ENCODE measurements around the gene EPS8L2.
"Not testable (repeated sequence)": the region's sequence is repeated elsewhere in the genome, so short reads cannot be mapped to it uniquely, and the experiment has no call there.

Gene EPS8L2

DNA sequence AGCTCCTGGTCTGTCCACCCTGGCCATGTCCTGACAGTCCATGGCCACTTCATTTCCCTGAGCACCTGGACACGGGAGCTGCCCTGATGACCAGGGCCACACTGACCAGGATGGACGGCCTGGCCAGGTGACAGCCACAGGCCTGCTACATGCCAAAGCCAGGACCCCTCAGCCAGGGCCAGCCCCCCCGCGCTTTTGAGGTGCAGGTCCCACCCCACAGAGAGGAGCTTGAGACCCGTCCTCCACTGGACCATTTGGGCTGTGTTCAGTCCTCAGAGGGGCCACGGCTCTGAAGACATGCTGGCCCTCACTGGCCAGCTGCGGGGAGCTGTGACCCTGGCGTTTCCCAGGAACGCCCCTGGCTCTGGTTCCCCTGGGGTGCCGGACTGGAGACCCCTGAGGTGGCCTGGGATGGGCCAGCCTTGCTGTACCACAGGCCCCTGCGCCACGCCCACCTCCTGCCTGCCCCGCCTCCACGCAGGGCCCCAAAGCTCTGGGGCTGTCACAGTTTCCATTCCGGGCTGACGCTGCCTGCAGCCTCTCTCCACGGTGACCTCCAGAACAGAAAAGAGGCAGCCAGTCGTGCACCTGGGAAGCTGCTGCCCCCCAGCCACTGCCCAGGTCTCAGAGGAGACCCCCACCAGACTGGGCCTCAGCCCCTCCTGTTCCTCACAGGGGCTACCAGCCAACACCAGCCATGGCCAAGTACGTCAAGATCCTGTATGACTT lies 18.2 kb downstream of the EPS8L2 start:
- no peak for DNase-seq

DNA sequence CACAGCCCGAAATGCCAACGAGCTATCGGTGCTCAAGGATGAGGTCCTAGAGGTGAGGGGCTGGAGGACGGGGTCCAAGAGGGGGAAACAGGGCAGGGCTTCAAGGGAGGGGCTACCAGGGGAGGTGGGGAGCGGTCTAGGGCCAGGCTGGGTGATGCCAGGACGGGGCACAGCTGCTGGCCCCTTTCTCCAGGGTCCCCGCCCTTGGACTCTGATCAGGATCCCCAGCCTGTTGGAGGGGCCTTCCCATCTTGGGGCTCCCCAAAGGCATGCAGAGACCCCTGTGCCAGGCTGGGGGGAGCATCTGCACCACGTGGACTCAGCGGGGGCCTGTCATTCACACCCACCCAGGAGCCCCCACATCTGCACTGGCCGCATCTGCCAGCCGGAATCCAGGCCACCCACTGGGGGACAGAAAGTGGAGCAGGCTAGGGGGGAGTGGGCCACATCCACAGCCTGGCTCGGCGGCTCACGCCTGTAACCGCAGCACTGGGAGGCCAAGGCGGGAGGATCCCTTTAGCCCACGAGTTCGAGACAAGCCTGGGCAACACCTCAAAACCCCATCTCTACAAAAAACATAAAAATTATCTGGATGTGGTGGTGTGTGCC lies 18.9 kb downstream of the EPS8L2 start:
- DNase-seq, result no peak

DNA sequence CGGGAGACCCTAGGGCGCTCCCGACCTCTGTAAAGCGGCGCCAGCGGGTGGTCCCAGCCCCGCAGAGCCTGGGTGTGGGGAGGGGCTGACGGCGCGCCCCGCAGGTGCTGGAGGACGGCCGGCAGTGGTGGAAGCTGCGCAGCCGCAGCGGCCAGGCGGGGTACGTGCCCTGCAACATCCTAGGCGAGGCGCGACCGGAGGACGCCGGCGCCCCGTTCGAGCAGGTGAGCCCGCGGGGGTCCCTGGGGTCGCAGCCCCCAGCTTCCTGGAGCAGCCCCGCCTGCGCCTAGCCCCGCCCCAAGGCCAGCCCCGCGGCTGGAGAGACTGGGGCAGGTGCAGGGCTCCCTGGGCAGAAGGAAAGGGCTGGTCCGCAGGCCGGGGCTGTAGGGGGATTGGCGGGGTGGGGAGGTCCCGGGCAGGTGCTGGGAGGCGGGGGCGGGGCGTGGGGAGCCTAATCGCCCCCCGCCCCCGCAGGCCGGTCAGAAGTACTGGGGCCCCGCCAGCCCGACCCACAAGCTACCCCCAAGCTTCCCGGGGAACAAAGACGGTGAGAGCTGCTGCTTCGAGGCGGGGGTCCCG lies 19.7 kb downstream of the EPS8L2 start:
- DNase-seq, result no peak

DNA sequence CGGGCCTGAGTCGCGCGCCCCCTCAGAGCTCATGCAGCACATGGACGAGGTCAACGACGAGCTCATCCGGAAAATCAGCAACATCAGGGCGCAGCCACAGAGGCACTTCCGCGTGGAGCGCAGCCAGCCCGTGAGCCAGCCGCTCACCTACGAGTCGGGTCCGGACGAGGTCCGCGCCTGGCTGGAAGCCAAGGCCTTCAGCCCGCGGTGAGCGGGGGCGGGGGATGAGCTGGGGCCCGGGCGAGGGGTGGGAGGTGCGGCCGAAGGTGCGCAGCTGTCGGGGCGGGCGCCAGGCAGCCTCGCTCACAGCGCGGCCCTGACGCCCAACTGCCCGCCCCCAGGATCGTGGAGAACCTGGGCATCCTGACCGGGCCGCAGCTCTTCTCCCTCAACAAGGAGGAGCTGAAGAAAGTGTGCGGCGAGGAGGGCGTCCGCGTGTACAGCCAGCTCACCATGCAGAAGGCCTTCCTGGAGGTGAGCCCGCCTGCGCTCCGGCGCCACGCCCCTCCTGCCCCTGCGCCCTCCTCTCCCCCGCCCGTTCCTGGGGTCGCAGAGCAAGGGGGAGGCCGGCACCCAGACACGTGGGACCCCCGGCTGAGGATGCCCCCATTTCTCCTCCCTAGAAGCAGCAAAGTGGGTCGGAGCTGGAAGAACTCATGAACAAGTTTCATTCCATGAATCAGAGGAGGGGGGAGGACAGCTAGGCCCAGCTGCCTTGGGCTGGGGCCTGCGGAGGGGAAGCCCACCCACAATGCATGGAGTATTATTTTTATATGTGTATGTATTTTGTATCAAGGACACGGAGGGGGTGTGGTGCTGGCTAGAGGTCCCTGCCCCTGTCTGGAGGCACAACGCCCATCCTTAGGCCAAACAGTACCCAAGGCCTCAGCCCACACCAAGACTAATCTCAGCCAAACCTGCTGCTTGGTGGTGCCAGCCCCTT lies 20.5 kb downstream of the EPS8L2 start:
- DNase-seq, result no peak

DNA sequence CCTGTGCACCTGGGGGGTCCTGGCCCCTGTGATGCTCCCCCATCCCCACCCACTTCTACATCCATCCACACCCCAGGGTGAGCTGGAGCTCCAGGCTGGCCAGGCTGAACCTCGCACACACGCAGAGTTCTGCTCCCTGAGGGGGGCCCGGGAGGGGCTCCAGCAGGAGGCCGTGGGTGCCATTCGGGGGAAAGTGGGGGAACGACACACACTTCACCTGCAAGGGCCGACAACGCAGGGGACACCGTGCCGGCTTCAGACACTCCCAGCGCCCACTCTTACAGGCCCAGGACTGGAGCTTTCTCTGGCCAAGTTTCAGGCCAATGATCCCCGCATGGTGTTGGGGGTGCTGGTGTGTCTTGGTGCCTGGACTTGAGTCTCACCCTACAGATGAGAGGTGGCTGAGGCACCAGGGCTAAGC lies 21.3 kb downstream of the EPS8L2 start:
- DNase-seq, result no peak

DNA sequence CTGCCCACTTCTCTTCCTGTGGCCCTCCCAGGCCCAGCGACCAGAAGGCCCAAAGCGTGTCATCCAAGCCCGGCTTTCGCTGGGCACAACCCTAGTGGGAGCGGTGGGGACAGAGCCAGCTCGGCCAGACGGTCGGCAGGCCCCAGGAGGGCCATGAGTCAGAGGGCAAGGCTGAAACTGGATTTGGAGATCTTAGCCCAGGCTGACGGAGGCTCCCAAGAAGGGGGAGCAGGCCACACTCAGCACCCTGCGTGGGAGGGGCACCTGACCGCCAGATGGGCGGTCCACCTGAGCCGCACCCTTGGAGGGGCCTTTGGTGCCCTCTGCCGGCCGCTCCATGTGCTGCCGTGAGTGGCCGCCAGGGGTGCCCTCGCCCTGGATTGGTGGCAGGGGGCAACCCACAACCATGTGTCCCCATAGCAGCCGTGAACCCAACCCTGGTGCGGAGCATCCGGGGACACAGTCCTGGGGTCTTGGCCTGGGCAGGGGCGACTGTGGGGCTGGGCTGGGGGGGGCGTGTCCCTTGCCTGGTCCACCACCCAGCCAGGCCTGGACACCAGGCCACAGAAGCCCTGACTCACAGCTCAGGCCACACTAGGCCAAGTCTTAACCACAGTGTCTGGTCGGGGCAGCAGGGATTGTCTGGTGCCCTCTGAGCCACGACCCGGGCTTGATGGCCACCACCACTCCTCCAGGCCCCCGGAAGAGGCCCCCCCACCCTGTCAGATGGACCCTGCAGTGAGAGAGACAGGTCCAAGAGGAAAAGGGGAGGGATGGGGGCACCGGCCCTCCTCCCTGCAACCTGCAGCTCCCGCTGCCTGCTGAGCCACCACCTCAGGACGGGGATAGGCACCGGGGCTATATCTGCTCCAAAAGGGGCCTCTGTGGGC lies 22.1 kb downstream of the EPS8L2 start:
- DNase-seq, result peak in 47 of 56 donors; percentile 21 to 88 (median 60)

DNA sequence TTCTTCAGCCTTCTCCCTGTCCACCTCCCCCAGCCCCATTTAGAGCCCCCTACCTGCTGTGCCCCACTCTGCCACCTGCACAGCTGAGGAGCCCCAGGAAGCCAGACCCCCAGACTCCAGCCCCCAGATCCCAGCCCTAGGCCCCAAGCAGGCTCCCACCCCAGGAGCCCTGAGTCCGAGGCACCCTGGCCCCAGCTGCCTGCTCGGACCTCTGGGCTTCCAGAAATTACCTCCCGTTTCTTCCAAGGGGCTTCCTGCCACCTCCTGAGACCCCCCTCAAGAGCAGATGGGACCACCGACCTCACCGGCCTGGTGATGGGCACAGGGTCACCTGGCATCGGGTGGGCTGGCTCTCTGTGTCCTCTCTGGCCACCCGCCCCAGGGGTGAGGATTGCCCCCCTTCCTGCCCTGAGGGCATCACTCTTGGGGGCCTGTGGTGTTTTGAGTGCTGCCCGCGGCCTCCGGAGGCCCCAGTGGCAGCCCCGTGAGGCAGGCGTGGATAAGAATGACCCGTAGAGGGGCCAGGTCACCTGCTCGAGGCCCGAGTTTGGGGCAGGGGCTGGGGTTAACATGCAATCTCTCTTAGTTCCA lies 23.0 kb downstream of the EPS8L2 start:
- no peak for DNase-seq

DNA sequence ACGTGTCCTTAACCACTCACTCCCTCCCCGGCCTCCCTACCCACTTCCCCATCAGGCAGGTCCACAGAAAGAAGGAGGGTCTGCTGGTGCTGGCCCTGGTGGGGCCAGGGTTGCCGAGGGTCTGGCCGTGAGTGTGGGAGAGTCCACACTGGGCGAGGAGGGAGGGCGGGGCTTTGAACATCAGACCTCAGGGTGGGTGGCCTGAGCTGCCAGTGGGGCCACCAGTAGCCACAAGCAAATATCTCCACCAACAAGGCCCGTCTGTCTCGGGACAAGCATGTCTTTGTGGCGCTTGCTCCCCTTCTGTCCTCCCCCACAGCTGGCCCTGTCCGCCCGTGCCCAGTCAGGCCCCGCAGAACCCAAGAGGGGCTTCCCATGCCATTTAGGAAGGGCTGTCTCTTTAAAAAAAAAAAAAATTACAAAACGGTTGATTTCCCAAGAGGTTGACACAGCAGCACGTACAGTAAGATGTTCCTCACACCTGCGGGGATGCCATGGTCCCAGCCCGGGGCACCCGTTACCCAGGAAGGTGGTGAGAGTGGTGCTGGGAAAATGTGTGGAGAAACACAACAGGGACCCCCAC lies 23.6 kb downstream of the EPS8L2 start:
- DNase-seq, result peak in 54 of 56 donors; percentile 14 to 95 (median 80)

DNA sequence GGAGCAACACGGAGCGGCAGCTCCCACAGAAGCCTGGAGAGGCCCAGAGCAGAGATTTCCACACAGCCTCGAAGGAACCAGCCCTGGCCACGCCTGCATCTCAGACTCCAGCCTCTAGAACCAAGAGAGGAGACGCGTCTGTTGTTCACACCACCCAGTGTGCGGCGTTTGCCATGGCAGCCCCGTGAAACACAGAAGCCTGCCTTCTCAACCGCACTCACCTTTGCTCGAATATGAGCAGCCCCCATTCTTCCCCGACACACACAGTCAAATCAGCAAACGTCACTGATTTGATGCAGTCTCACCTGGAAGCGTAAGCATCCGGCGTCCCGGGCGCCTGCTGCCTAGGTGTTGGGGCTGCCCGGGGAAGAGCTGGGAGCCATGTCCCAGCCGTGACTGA lies 27.0 kb downstream of the EPS8L2 start:
- no peak for DNase-seq

DNA sequence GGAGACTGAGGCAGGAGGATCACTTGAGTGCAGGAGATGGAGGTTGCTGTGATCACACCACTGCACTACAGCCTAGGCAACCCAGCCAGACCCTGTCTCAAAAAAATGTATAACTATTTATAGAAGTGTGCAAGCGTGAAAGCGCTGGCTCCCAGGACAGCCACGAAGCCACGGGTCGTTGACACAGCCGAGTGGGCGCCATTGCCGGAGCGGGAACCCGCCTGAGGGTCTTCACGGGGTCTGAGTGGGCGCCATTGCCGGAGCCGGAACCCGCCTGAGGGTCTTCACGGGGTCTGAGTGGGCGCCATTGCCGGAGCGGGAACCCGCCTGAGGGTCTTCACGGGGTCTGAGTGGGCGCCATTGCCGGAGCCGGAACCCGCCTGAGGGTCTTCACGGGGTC lies 28.5 kb downstream of the EPS8L2 start:
- not testable (repeated sequence) for DNase-seq

DNA sequence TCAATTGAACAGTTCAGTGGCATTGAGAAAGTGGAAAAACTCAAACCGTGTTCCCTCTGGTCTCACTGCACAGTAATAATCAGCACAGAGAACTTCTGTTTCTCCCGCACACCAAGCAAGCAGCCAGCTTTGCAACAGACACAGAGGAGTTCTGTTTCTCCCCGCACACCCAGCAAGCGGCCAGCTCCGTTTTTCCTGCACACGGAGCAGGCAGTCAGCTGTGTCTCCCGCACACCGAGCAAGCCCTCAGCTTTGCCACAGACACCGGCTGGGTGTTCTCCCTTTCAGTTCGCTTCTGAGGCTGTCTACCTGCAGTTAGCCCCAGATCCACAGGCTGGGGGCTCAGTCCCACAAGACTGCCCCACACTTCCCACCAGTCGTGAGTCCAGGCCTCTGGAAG lies 31.3 kb downstream of the EPS8L2 start:
- peak in 15 of 56 donors; percentile 12 to 47 (median 30) for DNase-seq

DNA sequence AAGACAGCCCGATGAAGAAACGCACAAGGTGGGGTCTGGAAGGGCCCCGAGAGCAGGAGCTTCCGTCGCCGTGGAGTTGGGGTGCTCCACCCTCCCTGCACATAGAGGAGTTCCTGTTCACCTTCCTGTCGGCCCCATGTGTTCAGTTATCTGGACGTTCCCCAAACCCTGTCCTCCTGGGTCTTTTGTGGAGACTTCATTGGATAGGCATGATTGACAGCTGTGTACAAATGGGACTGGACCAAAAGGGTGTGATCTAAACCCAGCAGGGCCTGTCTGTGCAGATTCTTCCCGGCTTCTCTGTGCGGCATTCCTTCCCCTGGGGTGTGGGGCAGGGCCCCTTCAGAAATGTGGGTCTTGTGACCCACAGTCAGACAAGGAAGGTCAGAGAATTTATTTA lies 31.9 kb downstream of the EPS8L2 start:
- DNase-seq, result not testable (repeated sequence)

DNA sequence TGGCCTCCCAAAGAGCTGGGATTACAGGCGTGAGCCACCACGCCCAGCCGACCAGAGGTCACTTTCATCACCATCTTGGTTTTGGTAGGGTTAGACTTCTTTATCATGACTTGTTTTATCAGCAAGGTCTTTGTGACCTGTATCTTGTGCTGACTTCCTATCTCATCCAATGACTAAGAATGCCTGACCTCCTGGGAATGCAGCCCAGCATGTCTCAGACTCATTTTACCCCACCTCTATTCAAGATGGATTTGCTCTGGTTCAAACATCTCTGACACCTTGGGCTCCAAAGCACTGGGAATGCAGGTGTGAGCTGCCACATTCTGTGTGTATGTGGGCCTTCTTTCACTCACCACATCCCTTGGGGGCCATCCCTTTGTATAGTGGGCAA lies 36.1 kb downstream of the EPS8L2 start:
- no peak for DNase-seq

DNA sequence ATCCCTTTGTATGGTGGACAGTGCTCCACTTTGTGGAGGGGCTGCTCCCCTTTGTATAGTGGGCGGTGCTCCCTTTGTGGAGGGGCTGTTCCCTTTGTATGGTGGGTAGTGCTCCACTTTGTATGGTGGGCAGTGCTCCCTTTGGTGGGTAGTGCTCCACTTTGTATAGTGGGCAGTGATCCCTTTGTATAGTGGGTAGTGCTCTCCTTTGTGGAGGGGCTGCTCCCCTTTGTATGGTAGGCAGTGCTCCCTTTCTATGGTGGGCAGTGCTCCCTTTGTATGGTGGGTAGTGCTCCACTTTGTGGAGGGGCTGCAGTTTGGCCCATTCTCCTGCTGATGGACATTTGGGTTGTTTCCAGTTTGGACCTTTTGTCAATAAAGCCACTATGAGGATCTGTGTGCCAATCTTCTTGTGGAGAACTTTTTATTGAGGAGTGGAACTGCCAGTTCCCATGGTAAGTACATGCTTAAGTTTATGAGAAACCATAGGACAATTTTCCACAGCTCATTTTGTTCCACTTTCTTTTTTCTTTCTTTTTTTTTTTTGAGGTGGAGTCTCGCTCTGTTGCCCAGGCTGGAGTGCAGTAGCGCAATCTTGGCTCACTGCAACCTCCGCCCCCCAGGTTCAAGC lies 36.7 kb downstream of the EPS8L2 start:
- no peak for DNase-seq

DNA sequence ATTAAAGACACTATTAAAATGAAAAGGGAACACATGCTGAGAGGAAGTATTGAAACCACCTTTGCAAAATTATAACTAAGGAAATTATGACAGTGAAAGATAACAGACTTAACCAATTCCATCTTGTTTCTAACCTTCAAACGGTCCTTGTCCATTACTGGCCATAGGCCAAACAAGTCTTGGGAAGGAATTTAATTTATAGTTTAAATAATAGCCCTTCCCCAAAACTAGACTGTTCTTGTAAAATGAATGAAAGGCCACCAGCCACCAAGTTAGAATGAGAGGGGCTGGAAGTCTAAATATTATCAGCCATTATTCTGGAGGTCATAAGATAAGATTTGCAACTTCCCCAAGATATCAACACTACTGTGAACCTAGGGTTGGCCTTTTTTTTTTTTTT lies 39.4 kb downstream of the EPS8L2 start:
- no peak for DNase-seq

DNA sequence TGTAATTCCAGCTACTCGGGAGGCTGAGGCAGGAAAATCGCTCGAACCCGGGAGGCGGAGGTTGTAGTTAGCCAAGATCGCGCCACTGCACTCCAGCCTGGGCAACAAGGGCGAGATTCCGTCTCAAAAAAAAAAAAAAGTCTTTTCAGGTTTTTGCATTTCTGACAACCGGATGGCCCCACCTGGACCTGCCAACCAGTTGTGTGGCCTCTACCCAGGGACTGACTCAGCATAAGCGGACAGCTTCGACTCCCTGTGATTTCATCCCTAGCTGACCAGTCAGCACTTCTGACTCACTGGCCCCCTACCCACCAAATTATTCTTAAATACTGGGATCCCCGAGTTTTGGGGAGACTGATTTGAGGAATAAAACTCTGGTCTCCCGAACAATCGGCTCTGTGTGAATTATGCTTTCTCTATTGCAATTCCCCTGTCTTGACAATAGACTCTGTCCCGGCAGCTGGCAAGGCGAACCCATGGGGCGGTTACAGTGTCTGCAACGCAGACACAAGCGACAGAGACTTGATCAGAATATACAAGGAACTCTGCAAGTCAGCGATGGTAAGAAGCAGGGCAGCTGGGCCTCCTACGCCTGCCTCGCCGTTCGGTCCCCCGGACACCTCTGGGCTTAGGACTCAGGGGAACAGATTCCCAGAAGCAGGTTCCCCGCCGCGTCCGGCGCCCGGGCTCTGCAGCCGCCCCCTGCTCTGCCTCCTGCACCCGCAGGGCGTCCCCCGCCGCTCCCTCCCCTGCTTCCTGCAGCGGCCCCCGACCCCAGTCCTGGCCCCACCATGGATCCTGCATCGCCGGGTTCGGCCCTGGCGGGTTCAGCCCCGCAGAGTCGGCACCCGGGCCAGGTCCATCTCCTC lies 40.5 kb downstream of the EPS8L2 start:
- peak in 44 of 56 donors; percentile 28 to 77 (median 65) for DNase-seq

DNA sequence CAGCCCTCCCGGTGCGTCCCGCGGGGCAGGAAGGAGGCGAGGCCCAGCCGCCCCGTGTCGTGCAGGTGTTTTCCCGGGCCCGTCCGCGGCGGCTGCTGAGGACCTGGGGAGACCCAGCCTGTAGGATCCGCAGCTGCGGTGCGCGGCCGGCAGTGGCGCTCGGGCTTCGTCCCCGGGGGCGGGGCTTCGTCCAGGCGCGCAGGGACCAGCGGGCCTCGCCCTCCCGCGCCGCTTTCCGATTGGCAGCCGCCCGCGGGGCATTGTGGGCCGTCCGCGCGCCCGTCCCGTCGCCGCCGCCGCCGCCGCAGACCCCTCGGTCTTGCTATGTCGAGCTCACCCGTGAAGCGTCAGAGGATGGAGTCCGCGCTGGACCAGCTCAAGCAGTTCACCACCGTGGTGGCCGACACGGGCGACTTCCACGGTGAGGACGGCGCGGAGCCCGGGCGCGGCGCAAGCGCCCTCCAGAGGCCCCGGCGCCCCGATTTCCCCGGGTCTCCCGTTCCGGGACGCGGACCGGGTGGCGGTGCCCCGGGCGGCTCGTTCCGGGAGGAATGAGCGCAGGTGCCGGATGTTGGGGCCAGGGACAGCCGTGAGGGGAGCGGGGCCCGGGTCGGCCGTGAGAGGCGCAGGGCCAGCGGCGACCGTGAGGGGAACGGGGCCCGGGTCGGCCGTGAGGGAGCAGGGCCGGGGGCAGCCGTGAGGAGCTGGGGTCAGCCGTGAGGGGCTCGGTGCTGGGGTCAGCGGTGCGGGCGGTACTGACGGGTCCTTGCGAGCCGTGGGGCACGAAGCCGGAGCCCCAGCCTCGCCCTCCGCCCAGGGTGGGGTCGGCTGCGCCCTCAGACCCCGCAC lies 41.4 kb downstream of the EPS8L2 start, which contains the start of gene TALDO1:
TALDO1 (plus strand) TSS at position 307 of the 849 bp plus-strand sequence; CDS start at position 325, 18 bp downstream.
- DNase-seq, result peak in 55 of 56 donors; percentile 40 to 94 (median 84)
